GM12864 (cell line): ENCODE data around the gene ARID4B.

ENCODE experiments used
- DNase-seq: peaks from one replicate; pipeline ENCODE4 v3.0.0-alpha.2; 2011; ENCODE audit warnings: low read depth
- H3K4me3 ChIP-seq: 2 replicates; pipeline ENCODE4 v1.5.1; 2011; ENCODE audit warnings: mild to moderate bottlenecking, low read depth, low read length, control low read depth
- CTCF ChIP-seq: IDR thresholded peaks from 2 replicates; pipeline ENCODE4 v1.5.1; 2011; ENCODE audit warnings: low read depth, mild to moderate bottlenecking, moderate library complexity, low read length, control low read depth, inconsistent platforms; ENCODE audit errors: missing control alignments

Gene ARID4B

GRCh38 chr1:235138821-235139220 lies 189.2 kb downstream of the ARID4B start:
- TF ChIP-seq CTCF: no peak
- DNase-seq: no peak
- no peak overlapping the region for H3K4me3 ChIP-seq

- TF ChIP-seq CTCF: no peak
- no peak for DNase-seq
- H3K4me3 ChIP-seq: no peak overlapping the region
These were observed 191.9 kb downstream of the ARID4B start for GRCh38 chr1:235136111-235136510.

- no peak for TF ChIP-seq CTCF
- H3K4me3 ChIP-seq: no peak overlapping the region
- no peak for DNase-seq
These were observed 193.8 kb downstream of the ARID4B start for GRCh38 chr1:235134171-235134570.

- no peak for TF ChIP-seq CTCF
- DNase-seq: no peak
- no peak overlapping the region for H3K4me3 ChIP-seq
These were observed 194.9 kb downstream of the ARID4B start for GRCh38 chr1:235133086-235133485.

- TF ChIP-seq CTCF: no peak
- DNase-seq: no peak
These were observed 196.0 kb downstream of the ARID4B start for GRCh38 chr1:235131961-235132360.

GRCh38 chr1:235130766-235131270 lies 197.2 kb downstream of the ARID4B start:
- no peak for TF ChIP-seq CTCF
- DNase-seq: no peak
- no peak overlapping the region for H3K4me3 ChIP-seq

More at GRCh38 chr1:235131961-235132360, 196.0 kb downstream of the ARID4B start:
- no peak overlapping the region for H3K4me3 ChIP-seq

GRCh38 chr1:235129774-235130570 lies 198.0 kb downstream of the ARID4B start:
- no peak for TF ChIP-seq CTCF
- no peak for DNase-seq
- no peak overlapping the region for H3K4me3 ChIP-seq
